ENCODE measurements around the gene FGD5.
A peak's percentile ranks its signal among the peaks of the same experiment; 100 is the strongest.
"Not testable (repeated sequence)": the region's sequence is repeated elsewhere in the genome, so short reads cannot be mapped to it uniquely, and the experiment has no call there.

The FGD5 gene

DNA sequence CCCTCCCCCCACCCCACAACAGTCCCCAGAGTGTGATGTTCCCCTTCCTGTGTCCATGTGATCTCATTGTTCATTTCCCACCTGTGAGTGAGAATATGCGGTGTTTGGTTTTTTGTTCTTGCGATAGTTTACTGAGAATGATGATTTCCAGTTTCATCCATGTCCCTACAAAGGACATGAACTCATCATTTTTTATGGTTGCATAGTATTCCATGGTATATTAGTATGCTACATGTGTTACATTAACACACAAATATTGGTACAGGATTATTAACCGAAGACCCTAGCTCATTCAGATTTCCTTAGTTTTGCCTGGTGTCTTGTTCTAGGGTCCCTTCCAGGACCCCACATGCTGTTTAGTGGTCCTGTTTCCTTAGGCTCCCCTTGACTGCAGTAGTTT, 84.7 kb downstream of the FGD5 start:
- not testable (repeated sequence) for DNase-seq (ENCODE audit: low spot score)

DNA sequence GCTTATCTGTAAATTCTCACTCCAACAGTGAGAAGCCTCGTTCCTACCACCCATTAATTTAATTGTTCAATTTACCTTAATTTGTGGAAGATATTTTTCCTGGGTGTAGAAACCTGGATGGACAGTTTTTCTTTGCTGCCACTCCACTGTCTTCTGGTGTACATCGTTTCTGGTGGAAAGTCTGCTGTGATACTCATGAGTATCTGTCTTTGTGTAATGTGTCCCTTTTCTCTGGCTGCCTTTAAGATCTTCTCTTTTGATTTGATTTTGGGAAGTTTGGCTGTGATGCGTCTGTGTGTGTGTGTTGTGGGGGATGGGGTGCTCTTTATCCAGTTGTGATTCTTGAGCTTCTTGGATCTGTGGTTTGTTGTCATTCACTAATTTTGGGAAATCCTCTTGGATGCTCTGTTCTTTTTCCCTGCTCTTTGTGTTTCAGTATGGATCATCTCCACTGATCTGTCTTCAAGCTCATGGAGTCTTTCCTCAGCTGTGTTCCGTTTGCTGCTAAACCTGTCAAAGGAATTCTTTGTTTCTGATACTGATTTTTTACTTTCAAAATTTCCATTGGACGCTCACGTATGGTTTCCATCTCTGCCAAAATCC, 86.4 kb downstream of the FGD5 start:
- no peak for DNase-seq (ENCODE audit: low spot score)

DNA sequence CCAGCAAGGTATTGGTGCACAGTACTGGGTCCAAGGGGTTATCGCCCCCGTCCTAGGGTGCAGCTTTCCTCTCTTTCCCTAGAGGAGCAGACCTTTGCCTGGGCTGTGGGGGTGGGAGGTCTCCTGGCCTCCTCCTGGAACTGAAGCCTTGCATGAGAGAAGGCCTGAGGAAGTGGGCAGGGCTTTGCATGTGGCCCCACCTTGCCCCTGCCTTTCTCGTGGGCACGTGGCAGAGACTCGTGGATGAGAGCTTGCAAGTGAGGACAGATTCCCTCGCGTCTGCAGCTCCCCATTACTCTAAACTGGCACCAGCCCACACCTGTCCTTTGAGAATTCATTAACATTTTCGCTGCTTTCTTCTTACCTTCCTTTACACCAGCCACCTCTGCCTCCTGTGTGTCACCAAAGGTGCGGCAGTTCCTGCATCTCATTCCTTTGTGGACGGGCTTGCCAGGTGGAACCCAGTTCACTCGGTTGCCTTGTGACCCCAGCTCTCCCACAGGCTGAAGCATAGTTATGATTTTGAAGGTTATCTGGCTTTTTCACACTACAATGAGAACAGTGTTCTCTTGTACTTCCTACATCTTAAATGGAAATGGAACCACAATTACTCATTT, 87.7 kb downstream of the FGD5 start:
- DNase-seq (ENCODE audit: low spot score): no peak

DNA sequence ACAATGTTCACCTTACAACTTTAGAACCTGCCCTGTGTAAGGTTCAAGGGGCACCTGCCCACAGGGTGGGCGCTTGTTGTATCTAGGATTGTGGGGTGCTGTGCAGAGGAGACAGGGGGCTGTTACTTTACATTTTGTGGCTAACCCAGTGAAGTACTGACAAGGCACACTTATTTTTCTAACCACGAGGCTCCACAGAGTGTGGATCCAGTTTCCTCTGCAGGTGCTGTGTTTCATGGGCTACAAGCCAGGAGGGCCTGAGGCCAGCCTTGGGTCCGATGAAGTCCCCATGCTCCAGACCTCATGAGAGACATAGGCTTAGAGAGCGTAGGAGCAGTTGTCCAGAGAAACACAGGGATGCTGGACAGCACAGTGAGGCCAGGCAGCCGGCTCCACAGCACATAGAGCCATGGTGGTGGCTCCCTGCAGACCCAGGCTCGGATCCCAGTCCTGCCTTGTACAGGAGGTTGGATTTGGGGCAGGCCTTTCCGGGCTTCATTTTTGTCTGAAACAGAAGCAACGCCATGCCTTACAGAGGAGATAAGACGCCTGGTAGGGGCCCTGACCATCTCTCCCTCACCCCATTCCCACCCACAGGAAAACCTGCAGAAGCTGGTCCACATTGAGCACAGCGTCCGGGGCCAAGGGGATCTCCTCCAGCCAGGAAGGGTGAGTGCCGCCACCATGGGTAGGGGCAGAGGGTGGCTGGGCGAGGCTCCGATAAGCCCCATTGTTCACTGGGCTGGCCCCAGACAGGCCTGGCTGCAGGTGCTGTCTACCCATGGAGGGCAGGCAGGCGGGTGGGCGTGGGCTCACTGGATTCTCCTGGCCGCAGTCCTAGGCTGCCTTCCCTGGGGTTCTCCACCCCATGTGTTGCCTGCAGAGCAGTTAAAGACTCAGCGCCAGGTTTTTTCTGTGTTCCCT, 88.5 kb downstream of the FGD5 start:
- DNase-seq (ENCODE audit: low spot score): no peak

DNA sequence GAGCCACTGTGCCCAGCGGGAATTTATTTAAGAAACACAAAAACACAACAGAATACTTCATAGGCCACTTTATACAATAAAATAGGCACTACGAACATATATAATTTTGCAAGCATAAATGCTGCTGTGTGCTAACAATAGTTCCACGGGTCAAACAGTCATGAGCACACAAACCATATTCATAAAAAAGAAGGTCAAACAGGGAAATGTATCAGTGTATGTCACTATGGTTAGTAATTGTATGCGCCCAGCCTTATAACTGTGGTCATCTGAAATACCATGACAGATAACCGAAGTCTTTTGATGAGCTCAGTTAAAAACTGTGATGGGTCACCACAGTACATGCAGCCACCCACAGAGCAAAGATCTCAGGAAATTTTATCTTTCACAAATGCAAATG, 90.5 kb downstream of the FGD5 start:
- no peak for DNase-seq (ENCODE audit: low spot score)

DNA sequence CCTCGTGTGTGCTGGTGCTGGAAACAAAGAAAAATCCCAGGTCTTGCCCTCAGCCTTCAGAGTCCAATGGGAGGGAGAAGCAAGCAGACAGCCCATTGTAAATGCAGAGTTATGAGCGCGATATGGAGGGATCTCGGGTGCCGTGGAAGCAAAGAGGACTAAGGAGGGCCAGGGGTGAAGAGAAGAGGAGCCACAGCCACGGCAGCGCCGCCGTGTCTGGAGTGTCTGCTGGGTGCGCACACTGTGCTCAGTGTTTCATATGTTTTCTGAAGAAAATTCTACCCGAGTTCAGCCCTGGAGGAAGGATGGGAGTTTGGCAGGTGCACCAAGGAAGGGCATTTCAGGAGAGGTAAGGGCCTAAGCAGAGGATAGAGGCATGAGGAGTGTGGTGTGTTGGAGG, 92.9 kb downstream of the FGD5 start:
- no peak for DNase-seq (ENCODE audit: low spot score)

DNA sequence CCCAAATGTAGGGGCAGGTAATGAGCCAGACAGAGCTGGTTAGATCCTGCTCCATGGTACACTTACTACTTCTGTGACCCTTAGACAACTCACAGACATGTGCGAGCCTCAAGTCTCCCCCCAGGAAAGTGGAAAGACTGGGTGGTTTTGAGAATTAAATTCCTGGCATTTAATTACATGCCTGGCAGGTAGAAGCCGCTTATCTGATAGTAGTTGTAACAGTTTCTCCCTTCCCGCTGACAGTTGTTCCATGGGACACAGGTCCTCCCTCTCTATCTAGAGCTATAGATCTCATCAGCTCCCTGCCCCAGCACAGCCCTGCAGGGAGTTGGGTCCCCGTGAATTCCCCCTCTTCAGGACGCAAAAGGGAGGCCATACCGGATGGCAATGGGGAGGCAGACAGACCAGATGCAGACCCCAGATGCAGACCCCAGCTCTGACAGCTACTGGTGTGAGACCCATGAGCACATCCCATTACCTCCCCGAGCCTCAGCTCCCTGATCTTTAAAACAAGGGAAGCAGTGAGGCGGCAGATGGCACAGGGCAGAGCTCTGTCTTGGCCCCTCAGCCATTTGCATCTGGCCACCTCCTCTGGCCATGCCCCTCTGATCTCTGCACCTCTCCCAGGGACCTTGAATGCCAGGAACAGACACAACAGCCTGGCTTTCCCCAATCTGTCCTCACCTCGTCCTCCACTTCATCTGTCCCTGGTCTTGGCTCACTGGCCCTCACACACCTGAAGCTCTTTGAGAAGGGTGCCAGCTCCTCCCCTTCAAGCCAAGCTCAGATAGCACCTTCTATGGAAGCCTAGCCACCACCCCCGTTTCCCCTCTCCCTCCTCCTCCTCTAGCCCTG, 94.5 kb downstream of the FGD5 start:
- DNase-seq (ENCODE audit: low spot score): no peak

DNA sequence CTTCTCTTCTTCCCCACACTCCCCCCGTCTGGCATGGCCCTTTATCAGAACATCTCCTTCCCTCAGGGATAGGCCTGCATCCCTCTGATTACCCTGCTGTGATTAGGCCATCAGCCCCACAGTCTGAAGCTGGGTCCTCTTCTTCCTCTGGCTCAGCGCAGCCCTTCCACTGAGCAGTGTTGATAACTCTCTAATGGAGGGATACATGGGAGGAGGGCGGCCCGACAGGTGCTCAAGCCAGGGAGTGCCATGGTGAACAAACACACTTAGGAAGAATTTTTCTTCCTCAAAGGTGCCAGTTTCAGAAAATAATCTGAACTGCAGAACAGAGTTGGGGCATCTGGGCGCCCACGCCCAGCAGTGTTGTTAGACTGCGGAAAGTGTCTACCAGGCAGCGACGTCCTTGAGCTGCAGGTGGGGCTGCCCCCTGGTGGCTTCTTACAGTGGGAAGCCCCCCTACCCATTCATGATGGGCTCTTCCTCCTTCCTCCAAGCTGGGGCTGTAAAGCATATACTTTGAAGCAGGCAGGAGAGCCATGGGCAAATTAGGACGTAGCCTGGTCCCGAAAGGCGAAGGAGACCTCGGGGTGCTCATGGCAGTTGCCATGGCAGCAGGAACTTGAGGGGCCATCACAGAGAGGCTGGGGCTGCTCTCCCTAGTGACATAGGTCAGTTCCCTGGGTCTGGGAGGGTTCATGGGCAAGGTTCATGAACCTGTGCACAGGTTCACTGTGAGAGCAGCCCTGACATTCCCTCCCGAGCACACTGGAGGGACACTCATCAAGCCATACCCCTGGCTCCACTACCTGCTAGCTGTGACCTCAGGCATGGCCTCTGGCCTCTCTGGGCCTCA, 95.4 kb downstream of the FGD5 start:
- DNase-seq (ENCODE audit: low spot score): no peak

DNA sequence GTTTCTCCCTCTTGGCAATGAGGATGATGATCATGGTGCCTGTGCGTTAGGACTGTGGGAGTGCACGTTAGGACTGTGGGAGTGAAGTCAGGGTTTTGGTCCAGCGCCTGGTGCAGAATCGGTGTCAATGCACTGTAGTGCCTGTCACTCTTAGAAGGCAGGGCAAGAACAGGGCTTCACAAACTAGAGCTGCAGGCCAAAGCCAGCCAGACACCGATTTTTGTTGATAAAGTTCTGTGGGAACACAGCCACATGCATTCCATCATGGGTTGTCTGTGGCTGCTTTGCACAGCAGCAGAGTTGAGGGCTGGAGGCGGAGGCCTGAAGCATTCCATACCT, 96.0 kb downstream of the FGD5 start:
- no peak for DNase-seq (ENCODE audit: low spot score)

DNA sequence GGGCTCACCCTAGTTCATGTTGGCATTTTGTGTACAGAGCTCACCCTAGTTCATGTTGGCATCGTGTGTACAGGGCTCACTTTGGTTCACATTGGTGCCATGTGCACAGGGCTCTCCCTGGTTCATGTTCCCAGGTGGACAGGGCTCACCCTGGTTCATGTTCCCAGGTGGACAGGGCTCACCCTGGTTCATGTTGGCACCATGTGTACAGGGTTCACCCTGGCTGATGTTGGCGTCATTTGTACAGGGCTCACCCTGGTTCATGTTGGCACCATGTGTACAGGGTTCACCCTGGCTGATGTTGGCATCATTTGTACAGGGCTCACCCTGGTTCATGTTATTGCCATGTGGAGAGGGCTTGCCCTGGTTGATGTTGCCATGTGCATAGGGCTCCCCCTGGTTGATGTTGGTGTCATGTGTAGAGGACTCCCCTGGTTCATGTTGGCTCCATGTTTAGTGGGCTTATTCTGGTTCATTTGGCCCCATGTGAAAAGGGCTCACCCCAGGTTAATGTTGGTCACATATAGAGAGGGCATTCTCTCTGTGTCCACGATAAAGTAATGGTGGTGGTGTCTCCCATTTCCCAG, 97.0 kb downstream of the FGD5 start:
- no peak for DNase-seq (ENCODE audit: low spot score)

DNA sequence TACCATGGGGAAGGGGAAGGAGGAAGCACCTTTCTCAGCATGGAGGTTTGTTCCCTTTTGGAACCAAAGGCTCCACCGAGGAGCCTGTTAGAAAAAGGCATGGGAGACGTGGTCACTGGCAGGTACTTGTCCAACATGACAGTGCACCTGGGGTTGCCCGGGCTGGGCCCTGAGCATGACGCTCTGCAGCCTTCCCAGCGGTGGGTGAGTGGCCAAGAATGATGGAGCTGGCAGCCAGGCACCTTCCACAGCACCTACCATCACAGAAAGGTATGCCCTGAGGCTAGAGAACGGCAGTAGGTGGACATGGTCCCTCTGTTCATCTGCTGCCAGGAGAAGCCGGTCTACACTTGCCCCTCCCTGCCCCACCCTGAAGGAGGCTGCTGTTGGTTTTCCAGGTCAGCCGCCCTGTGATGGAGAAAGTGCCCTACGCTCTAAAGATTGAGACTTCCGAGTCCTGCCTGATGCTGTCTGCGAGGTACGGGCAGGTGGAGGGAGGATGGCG, 99.6 kb downstream of the FGD5 start:
- no peak for DNase-seq (ENCODE audit: low spot score)

DNA sequence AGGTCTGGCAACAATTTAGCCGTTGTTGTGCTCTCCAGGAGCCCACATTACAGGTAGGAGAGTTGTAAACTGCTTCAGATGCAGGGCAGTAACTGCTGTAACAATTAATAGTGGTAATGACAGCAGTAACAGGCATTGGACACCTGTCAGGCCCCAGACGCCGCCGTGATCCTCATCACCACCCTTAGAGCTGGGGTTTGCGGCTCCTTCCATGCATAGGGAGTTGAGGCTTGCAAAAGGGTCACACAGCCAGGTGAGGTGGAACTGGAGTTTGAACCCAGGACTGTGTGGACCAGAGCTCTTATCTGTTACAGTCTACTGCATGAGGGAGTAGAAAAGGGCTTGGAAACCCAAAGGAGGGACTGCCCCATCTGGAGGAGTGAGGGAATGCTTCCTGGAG, 101.8 kb downstream of the FGD5 start:
- DNase-seq (ENCODE audit: low spot score): no peak

DNA sequence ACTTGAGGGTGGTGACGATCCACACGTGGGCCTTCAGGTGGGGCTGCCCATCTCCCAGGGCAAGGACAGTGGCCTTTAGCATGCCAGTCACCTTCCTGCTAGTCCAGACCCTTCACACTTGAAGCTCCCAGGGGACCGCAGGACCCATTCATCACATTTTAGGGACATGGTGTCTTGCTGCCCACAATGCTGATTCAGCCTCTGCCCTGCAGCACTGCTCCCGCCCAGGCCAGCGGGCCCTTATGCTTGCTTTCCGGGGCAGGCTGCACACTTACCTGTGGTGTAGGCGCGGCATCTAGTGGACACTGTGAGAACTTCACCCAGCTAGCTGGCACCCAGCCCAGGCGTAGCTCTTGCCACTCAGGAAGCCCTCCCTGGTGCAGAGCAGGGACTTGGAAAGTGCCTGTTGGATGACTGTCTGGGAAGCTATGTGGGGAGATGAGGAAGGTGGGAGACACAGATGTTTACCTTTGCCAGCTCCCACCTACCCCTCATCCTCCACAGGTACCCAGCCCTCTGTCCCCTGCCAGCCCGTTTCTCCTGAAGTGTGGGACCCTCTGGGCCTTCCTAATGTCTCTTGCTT, 102.4 kb downstream of the FGD5 start:
- peak; percentile 92 for DNase-seq (ENCODE audit: low spot score)

DNA sequence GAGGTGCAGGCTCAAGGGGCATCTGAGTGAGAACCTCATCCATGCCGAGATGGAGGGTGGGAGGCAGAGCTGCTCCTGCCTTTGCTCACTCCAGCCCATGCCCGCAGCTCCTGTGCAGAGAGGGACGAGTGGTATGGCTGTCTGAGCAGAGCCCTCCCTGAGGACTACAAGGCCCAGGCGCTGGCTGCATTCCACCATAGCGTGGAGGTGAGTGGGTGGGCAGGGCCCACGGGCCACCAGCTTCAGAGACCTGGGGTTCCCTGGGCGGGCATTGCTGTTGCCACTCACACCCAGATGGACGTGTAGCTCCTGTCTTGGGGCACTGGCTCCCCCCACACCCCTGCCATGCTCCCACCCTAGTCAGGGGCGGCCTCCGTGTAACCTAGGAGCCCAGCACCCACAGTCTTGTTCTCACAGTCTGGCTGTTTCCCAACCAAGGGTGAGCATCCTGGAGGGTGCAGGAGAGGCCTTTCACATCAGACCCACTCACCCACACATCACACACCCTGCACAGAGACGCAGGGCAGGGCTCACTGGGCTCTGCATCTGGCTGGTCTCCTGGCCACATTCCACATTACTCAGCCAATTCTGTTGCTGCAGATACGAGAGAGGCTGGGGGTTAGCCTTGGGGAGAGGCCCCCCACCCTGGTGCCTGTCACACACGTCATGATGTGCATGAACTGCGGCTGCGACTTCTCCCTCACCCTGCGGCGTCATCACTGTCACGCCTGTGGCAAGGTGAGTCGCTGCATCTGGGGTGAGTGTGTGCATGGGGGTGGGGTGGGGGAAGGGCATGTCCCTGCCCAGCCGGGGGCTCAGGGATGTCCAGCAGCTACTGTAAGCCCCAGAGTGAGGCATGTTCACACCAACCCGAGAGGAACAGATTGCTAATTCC, 103.3 kb downstream of the FGD5 start:
- DNase-seq (ENCODE audit: low spot score): no peak

DNA sequence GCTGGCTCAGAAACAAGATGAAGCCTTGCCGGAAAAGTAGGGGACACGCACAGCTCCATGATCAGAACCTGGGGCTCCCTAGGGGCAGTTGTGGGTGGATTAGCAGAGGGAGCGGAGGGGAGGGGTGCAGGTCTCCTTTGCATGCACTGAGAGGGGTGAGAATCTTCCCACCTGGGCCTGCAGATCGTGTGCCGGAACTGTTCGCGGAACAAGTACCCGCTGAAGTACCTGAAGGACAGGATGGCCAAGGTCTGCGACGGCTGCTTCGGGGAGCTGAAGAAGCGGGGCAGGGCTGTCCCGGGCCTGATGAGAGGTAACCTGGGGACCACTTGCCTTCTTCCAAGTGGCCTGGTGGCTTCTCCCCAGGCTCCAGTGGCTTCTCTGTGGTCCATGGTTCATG, 104.1 kb downstream of the FGD5 start:
- no peak for DNase-seq (ENCODE audit: low spot score)

DNA sequence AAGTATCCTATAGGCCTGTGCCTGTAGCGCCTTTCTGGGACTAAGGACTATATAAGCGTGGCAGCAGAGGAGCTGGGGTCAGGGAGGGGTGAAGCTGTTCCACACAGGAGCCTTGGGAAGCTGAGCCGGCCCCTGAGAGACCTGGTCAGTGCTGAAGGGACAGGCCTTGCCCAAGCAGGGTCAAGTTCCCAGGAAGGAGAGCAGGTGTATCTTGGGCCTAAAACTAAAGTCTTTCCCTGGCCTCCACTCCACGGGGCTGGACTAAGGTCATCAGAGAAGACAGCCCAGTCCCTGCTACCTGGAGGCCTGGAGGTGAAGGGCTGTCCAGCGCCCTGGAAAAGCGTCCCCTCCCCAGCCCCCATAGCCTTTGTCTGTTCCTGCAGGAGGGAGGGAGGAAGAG, 104.7 kb downstream of the FGD5 start:
- no peak for DNase-seq (ENCODE audit: low spot score)

DNA sequence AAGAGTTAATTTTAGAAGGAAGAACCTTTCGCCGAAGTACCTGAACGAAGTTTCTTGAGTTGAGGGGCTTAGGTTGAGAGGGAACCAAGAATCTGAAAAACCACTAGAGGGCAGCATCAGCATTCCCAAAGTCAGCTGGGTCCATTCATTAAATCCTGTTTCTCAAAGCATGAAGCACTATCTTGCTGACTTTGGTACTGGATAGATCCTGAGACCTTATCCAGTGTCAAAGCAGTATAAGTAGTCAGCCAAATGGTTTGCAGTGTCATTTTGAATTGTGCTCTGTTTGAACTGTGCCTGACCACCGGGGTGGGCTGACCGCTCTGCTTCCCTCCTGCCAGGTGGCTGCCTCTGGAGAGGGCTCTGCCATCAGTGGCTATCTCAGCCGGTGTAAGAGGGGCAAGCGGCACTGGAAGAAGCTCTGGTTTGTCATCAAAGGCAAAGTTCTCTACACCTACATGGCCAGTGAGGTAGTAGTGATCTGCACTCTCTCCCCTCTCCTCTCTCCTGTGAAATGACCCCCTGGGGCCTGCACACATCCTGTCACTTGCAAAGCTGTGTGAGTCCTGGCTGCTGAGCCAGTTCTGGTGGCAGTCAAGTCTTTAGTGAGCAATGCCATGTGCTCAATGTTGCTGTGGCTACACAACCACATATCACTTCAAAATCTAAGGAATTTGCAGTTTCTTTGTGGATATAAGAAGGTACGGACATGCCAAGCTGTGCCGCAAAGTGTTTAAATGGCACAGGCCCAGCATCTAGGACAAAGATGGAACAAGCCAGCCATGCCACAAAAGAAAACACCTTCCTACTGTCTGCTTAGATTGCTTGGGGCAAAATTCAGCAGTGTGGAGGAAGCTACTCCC, 107.2 kb downstream of the FGD5 start:
- DNase-seq (ENCODE audit: low spot score): peak; percentile 75

DNA sequence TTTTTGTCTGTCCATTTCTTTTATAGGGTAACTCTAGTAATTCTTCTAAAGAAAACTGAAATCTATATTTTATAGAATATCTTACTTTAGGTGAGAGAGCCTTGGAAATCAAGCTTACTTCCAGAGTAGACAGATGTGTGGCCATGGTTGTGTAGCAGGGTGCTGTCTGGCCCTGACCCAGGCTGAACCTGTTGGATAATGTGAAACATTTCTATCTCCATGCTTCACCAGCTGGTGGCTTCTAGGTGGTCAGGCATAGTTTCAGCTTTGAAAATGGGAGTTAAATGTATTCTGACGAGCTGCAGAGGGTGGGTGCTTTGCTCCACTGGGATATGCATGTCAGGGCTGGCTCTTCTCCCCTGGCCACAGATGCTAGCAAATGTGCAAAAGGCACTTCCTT, 107.8 kb downstream of the FGD5 start:
- no peak for DNase-seq (ENCODE audit: low spot score)

All from AG20443 (cell line).